Measurements from ENCODE around the gene ATG14. TPM values are rescaled to one million over a fixed set of nuclear protein-coding genes. Genes with fewer than 3 reads are reported as not detected.

ATG14 gene
- total RNA-seq, 2 experiments from 2014 or later, result 19.9 to 20.5 TPM

DNA sequence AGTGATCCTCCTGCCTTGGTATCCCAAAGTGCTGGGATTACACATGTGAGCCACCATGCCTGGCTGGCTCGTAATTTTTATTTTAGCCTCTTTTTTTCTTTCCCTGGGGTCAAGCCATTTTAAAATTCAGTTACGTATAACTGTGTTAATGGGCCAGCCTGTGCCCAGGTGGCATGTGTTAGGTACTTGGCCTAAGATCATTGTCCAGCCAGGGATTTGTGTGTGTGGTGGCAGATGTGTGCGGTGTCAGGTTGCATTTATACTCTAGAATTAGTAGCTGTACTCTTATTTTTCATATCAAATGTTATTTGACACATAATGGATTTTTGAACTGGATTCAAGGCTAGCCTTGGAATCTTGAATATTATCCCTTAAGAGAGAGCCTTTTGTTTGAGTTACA is 71.1 kb downstream of the ATG14 start:
- Histone ChIP-seq H3K36me3 (ENCODE audit: insufficient read depth, low read length) (no peaks in the 10 kb centered on the region), H3K27ac (ENCODE audit: low read depth in 1 of 2, low read length in 2 of 2) (no peak overlapping the region), H3K4me3 (ENCODE audit: low read length) (no peak overlapping the region), H3K4me1 (ENCODE audit: insufficient read depth, low read length) (peaks cover 44% of the 10 kb centered on the region), H3K27me3 (ENCODE audit: control insufficient read depth in 1 of 2, insufficient read depth in 2 of 2, low read length in 2 of 2) (no peaks in the 10 kb centered on the region), H3K9me3 (ENCODE audit: control insufficient read depth in 1 of 2, insufficient read depth in 1 of 2, low read length in 2 of 2) (no peaks in the 10 kb centered on the region)
- Mint-ChIP-seq H3K4me1 (ENCODE audit: low read depth) (peaks cover 81% of the 10 kb centered on the region), H3K27me3 (no peaks in the 10 kb centered on the region), H3K36me3 (ENCODE audit: low read depth) (no peaks in the 10 kb centered on the region), H3K27ac (no peak overlapping the region), H3K9me3 (no peaks in the 10 kb centered on the region), H3K4me3 (no peak overlapping the region)
- CTCF ChIA-PET, result interaction anchor here (1.8 kb wide), 1 partner anchor 14 kb away, joined by 7 read pairs; no protein-coding TSS in a partner anchor
- TF ChIP-seq, protein P1, sequence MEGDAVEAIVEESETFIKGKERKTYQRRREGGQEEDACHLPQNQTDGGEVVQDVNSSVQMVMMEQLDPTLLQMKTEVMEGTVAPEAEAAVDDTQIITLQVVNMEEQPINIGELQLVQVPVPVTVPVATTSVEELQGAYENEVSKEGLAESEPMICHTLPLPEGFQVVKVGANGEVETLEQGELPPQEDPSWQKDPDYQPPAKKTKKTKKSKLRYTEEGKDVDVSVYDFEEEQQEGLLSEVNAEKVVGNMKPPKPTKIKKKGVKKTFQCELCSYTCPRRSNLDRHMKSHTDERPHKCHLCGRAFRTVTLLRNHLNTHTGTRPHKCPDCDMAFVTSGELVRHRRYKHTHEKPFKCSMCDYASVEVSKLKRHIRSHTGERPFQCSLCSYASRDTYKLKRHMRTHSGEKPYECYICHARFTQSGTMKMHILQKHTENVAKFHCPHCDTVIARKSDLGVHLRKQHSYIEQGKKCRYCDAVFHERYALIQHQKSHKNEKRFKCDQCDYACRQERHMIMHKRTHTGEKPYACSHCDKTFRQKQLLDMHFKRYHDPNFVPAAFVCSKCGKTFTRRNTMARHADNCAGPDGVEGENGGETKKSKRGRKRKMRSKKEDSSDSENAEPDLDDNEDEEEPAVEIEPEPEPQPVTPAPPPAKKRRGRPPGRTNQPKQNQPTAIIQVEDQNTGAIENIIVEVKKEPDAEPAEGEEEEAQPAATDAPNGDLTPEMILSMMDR (IDR thresholded peaks at IDR 0.05), result no peak
- no peak for DNase-seq
- no peak for ATAC-seq (ENCODE audit: poor library complexity)
- POLR2A ChIA-PET, result interaction anchor here (0.6 kb wide), 1 partner anchor 943 kb away, joined by 6 read pairs; no protein-coding TSS in a partner anchor
- intact Hi-C loops (cut with DNase I, micrococcal nuclease), result no loop called here

DNA sequence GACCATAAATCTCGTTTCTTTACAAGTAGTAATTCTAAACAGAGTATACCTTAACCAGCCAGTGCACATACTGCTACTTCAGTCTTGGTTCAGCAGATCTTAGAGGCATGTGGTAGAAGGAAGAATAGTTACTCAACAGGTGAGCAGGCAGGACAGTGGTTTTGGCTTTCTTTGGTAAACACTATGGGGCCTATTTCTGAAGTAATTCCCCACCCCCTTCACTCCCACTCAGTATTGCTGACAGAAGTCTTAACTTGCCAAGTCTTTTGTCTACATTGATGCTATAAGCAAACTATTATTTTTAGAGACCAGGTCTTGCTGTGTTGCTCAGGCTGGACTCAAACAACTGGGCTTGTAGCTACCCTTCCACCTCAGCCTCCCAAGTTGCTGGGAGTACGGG is 71.9 kb downstream of the ATG14 start:
- Histone ChIP-seq H3K9me3 (ENCODE audit: control insufficient read depth in 1 of 2, insufficient read depth in 1 of 2, low read length in 2 of 2) (no peaks in the 10 kb centered on the region), H3K4me3 (ENCODE audit: low read length) (no peak overlapping the region), H3K27me3 (ENCODE audit: control insufficient read depth in 1 of 2, insufficient read depth in 2 of 2, low read length in 2 of 2) (no peaks in the 10 kb centered on the region), H3K4me1 (ENCODE audit: insufficient read depth, low read length) (peaks cover 46% of the 10 kb centered on the region), H3K27ac (ENCODE audit: low read depth in 1 of 2, low read length in 2 of 2) (peak overlapping the region in 1 of 2 donors; percentile 39), H3K36me3 (ENCODE audit: insufficient read depth, low read length) (no peaks in the 10 kb centered on the region)
- no peaks in the 10 kb centered on the region for H3K36me3 Mint-ChIP-seq (ENCODE audit: low read depth)
- ChIA-PET CTCF (interaction anchor here (0.6 to 1.8 kb wide), 3 partner anchors 15 to 288 kb away, joined by 3 to 7 read pairs (median 3); partner anchors contain the start of gene MAPK1IP1L), POLR2A (interaction anchor here (0.6 kb wide), 1 partner anchor 942 kb away, joined by 6 read pairs; no protein-coding TSS in a partner anchor)
- peaks cover 81% of the 10 kb centered on the region for H3K4me1 Mint-ChIP-seq (ENCODE audit: low read depth)
- TF ChIP-seq, protein P1 (IDR thresholded peaks at IDR 0.05), result no peak
- DNase-seq (peak in 2 of 14 experiments; percentile 22 to 28), ATAC-seq (ENCODE audit: poor library complexity) (no peak)
- H3K4me3 Mint-ChIP-seq, result no peak overlapping the region
- H3K9me3 Mint-ChIP-seq, result no peaks in the 10 kb centered on the region
- intact Hi-C loops (cut with DNase I, micrococcal nuclease), result no loop called here
- H3K27ac Mint-ChIP-seq, result peak overlapping the region; percentile 71
- H3K27me3 Mint-ChIP-seq, result no peaks in the 10 kb centered on the region

DNA sequence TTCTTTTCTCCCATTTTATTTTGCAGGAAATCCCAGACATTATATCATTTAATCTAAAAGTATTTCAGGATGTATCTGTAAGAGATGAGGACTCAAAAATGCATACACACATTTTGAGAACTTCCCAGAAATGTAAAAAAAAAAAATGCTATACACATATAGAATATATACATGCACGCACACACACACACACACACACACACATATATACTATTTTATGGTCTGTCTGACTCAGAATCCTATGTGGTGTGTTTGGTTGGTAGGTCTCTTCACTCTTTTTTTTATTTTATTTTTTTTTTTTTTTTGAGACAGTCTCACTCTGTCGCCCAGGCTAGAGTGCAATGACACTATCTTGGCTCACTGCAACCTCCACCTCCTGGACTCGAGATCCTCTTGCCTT is 74.9 kb downstream of the ATG14 start:
- Histone ChIP-seq H3K4me1 (ENCODE audit: insufficient read depth, low read length) (peaks cover 56% of the 10 kb centered on the region), H3K4me3 (ENCODE audit: low read length) (no peak overlapping the region), H3K36me3 (ENCODE audit: insufficient read depth, low read length) (no peaks in the 10 kb centered on the region), H3K9me3 (ENCODE audit: control insufficient read depth in 1 of 2, insufficient read depth in 1 of 2, low read length in 2 of 2) (no peaks in the 10 kb centered on the region), H3K27ac (ENCODE audit: low read depth in 1 of 2, low read length in 2 of 2) (no peak overlapping the region), H3K27me3 (ENCODE audit: control insufficient read depth in 1 of 2, insufficient read depth in 2 of 2, low read length in 2 of 2) (no peaks in the 10 kb centered on the region)
- Mint-ChIP-seq H3K4me3 (peak overlapping the region; percentile 47), H3K27ac (peak overlapping the region; percentile 79), H3K27me3 (no peaks in the 10 kb centered on the region), H3K36me3 (ENCODE audit: low read depth) (no peaks in the 10 kb centered on the region), H3K9me3 (no peaks in the 10 kb centered on the region), H3K4me1 (ENCODE audit: low read depth) (peaks cover 89% of the 10 kb centered on the region)
- ChIA-PET POLR2A (interaction anchor here (1.8 to 2.9 kb wide), 2 partner anchors 17 to 65 kb away, joined by 8 to 18 read pairs; partner anchors contain the start of gene FBXO34), CTCF (interaction anchor here (1.4 kb wide), 1 partner anchor 66 kb away, joined by 5 read pairs; no protein-coding TSS in a partner anchor)
- intact Hi-C loops (cut with DNase I, micrococcal nuclease), result loop anchor here in 1 of 2 experiments (2.0 kb wide), 2 partner anchors 18 to 66 kb away; partner anchors contain the start of gene FBXO34
- TF ChIP-seq, protein P1 (IDR thresholded peaks at IDR 0.05), result no peak
- ATAC-seq (ENCODE audit: poor library complexity), result no peak
- peak in 1 of 14 experiments; percentile 33 for DNase-seq
